K562 treated with DMSO at 1 percent for 4 hours (cell line): Measurements from ENCODE around the gene ZBTB3. TPM values are rescaled to one million over a fixed set of nuclear protein-coding genes. Genes with fewer than 3 reads are reported as not detected.

Source experiments
- total RNA-seq: library from RNA; unstranded; fragments of 300-600 nt; gene quantifications from 2 replicates; pipeline ENCODE4 v1.2.3, GENCODE V29; 2022; ENCODE audit not compliant: insufficient read depth

ZBTB3 gene
- total RNA-seq = 1.4 and 6.0 TPM in 2 replicates

DNA sequence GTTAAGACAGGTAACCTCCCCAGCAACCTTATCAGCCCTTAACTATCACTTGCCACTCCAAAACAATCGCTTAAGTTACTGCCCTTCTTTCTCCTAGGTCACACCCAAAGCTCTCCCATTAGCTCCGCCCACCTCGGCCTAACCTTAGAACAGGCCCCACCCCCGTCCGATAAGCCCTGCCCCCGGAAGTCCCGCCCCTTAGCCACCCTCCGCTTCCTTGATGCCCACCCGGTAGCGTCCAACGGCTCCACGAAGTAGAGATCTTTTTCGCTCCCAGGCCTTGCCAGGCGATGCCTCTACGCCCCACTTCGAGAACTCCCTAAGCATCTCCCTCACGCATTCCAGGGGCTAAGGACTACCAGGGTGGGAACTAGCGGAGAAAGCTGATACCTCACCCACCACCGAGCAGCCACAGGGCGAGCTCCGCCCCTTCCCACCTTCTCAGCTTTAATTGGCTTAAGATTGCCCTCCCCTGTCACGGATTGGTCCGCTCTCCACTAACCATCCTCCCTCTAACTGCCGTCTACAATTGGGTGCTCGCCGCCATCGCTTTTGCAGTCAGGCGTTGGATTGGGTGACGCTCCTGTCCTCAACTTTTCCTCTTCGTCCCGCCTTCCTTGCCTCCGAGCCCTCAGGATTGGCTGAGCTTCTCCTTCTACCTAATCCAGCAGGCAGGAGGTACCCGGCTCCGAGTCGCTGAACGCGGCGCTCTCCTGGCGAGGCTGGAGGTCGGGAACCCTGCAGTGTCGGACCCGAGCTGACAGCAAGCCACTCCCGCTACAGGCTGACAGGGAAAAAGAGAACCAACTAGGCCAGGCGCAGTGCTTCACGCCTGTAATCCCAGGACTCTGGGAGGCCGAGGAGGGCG lies at the start of gene ZBTB3:
Gene ZBTB3, minus strand, starts transcription at position 425 of the 868 bp plus-strand sequence. CDS start 496 bp downstream, outside the sequence.

DNA sequence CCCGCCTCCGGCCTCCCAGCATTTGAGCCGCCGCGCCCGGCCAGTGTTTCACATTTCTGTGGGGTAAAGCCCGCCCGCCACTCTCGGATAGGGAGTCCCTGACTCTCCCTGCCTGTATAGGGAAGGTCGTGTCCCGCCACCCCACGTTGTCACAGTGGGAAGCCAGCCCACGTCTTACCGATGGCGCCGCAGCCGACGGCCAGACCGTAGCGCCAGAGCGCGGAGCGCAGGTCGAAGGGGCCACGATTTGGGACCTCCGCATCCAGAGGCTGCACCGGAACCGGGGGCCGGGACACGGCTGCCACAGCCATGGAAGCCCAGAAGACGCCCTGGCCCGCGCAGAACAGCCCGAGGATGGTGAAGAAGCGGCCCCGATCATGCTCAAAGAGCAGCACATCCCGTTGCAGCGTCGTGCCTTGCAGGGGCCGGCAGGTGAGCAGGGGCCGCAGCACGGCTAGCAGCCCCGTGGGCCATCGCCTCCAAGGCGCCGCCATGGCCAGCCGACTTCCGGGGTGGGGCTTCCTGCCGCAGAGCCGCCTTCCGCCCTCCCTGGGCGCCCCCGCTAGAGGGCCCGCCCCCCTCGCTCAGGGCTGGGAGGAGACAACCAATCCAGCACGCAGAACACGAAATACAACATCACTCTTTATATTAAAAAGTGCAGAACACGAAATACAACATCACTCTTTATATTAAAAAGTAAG lies 37.7 kb upstream of the ZBTB3 start, which contains the start of gene TMEM223:
Gene TMEM223, minus strand, starts transcription at position 506 of the 701 bp plus-strand sequence. Its CDS starts 12 bp downstream, at position 494.

DNA sequence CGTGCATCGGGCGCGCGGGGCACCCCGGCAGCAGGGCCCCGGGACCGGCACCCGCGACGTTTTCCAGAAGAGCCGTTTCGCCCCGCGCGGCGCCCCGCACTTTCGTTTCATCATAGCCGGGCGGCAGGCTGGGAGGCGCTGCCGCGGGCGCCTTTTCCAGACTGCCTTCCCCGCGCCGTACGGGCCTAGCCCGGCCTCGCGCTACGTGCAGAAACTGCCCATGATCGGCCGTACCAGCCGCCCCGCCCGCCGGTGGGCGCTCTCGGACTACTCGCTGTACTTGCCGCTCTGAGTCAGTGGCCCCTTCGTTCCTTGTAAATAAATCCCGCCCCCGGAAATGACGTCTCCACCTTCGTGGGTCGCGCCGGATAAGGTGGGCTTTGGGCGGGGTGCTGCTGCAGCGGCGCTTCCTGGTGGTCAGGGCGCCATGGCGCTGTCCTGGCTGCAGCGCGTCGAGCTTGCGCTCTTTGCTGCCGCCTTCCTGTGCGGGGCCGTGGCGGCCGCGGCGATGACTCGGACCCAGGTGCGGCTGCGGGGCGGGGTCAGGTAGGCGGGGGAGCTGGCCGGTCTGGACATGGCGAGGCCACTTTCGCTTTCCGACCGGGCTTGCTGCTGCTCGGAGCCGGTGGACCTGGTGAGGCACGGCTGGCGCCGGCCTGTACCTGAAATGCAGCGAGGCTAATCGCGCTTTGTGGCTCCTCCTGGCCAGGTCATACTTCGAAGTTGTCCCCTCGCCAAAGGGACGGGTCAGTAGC lies 33.2 kb upstream of the ZBTB3 start, which contains the start of gene TMEM179B:
Gene TMEM179B, plus strand, starts transcription at position 398 of the 755 bp plus-strand sequence. Its CDS starts 30 bp downstream, at position 428.

DNA sequence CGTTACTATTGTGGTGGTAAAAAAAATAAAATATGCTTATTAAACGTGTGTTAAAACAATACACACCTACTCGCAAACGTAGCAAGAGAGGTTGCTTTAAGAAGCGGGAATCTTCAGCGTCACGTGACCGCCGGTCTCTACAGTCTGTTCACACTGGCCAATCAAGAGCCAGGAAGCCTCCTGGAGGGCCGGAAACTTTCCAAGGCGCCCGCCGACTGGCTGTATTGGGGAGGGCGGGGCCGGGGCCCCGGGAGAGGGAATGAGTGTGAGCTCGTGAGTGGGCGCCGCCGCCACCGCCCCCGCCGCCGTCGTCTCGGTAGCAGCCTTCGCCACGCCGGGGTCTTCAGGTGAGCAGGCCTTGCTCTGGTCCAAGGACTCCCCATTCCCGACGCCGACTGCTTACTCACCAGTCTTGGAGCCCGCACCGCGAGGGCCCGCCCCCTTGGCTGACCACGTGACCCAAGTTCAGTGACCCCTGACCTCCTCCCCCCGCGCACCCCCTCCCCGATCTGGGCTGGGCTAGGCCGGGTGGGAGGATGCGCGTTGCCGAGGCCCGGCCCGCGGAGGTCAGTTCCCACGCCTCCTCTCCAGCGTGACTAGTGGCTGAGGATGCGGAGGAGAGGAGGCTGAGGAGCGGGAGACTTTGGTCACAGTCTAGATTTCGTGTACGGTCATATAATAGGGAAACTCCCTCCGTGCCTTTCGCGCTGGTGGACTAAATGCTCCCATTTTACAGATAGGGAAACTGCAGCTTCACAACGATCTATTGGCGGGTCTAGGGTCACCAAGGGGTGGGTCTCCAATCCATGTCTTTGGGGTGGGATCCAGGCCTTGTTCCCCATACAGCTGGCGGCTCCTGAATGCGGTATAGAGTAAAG lies 17.4 kb upstream of the ZBTB3 start, which contains the start of gene TAF6L:
Gene TAF6L, plus strand, starts transcription at position 253 of the 878 bp plus-strand sequence. CDS start 4,388 bp downstream, outside the sequence.

GRCh38 chr11:62728171-62728988 lies 25.6 kb downstream of the ZBTB3 start, which contains the start of gene TTC9C:
Gene TTC9C (plus strand): TSS chr11:62728486. CDS start chr11:62728849, 363 bp downstream.

GRCh38 chr11:62727165-62727871 lies 26.6 kb downstream of the ZBTB3 start, which contains the start of gene HNRNPUL2:
Gene HNRNPUL2 (minus strand): TSS chr11:62727457. CDS start chr11:62727156, 301 bp downstream.

DNA sequence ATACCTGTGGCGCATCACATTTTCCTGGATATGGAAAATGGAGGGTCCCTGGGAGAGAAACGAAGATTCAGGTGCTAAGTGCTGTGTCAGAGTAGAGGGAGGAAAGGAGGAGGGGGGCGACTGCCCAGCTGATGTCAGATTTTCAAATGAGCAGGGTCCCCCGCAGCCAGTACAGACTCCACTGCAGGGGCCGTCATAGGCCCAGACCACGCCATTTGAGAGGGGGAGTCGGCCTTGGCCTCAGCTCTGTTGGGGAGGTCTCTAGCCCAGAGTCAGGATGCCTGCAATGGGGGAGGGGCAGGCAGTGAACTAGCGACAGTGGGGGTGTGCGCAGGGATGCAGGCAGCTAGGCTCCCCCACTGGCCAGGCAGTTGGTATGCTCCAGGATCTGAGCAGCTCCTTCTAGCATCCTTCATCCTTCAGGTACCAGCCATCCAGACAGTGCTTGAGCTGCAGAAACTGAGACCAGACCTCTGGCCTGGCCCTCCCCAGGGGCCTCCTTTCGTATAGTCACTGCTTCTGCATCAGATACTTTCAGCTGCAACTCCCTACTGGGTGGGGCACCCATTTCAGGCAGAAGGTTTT lies 46.6 kb downstream of the ZBTB3 start, which contains the start of the genes BSCL2 and GNG3:
Gene BSCL2, minus strand, starts transcription at position 148 of the 585 bp plus-strand sequence. CDS start 229 bp downstream, outside the sequence.
Gene GNG3, plus strand, starts transcription at position 400 of the 585 bp plus-strand sequence. CDS start 620 bp downstream, outside the sequence.

Other genes with a start within 250 kb of the ZBTB3 start
- gene AHNAK, start 207.4 kb downstream of the ZBTB3 start, total RNA-seq = 34.9 and 54.7 TPM in 2 replicates
- 4,119 and 4,134 TPM in 2 replicates for gene EEF1G, start 180.3 kb downstream of the ZBTB3 start, total RNA-seq
- 15.8 and 16.5 TPM in 2 replicates for gene TUT1, start 162.6 kb downstream of the ZBTB3 start, total RNA-seq
- 79.1 and 104 TPM in 2 replicates for gene MTA2, start 152.3 kb downstream of the ZBTB3 start, total RNA-seq
- gene EML3, start 141.4 kb downstream of the ZBTB3 start, total RNA-seq = 39.0 and 40.6 TPM in 2 replicates
- gene ROM1, start 140.9 kb downstream of the ZBTB3 start, total RNA-seq = 0.71 and 2.2 TPM in 2 replicates
- 80.5 and 90.3 TPM in 2 replicates for gene B3GAT3, start 132.2 kb downstream of the ZBTB3 start, total RNA-seq
- gene GANAB, start 107.5 kb downstream of the ZBTB3 start, total RNA-seq = 276 and 311 TPM in 2 replicates
- gene INTS5, start 100.9 kb downstream of the ZBTB3 start, total RNA-seq = 20.2 and 24.0 TPM in 2 replicates
- gene C11orf98, start 89.0 kb downstream of the ZBTB3 start, total RNA-seq = 105 and 114 TPM in 2 replicates
- 12.7 and 27.2 TPM in 2 replicates for gene CSKMT, start 88.8 kb downstream of the ZBTB3 start, total RNA-seq
- 12.2 and 17.2 TPM in 2 replicates for gene UQCC3, start 82.5 kb downstream of the ZBTB3 start, total RNA-seq
- 4.8 and 5.5 TPM in 2 replicates for gene LBHD1, start 81.9 kb downstream of the ZBTB3 start, total RNA-seq
- gene UBXN1, start 75.1 kb downstream of the ZBTB3 start, total RNA-seq = 282 and 316 TPM in 2 replicates
- gene LRRN4CL, start 64.6 kb downstream of the ZBTB3 start, total RNA-seq = 0.48 and 1.6 TPM in 2 replicates
- 43.9 and 45.1 TPM in 2 replicates for gene BSCL2, start 46.7 kb downstream of the ZBTB3 start, total RNA-seq
- gene GNG3, start 46.5 kb downstream of the ZBTB3 start, total RNA-seq = 2.4 TPM in 1 of 2 replicates, not detected in the other
- gene HNRNPUL2, start 26.7 kb downstream of the ZBTB3 start, total RNA-seq = 26.6 and 32.3 TPM in 2 replicates
- gene TTC9C, start 25.7 kb downstream of the ZBTB3 start, total RNA-seq = 35.6 and 36.5 TPM in 2 replicates
- gene POLR2G, start 7.4 kb upstream of the ZBTB3 start, total RNA-seq = 138 and 166 TPM in 2 replicates
- gene TAF6L, start 17.2 kb upstream of the ZBTB3 start, total RNA-seq = 23.2 and 49.9 TPM in 2 replicates
- gene TMEM179B, start 33.2 kb upstream of the ZBTB3 start, total RNA-seq = 36.4 and 44.9 TPM in 2 replicates
- 15.3 and 18.4 TPM in 2 replicates for gene TMEM223, start 37.8 kb upstream of the ZBTB3 start, total RNA-seq
- 76.4 and 111 TPM in 2 replicates for gene NXF1, start 51.3 kb upstream of the ZBTB3 start, total RNA-seq
- 63.1 and 77.8 TPM in 2 replicates for gene STX5, start 77.9 kb upstream of the ZBTB3 start, total RNA-seq
- not detected in 2 replicates for gene TEX54, start 78.7 kb upstream of the ZBTB3 start, total RNA-seq
- 48.1 and 51.9 TPM in 2 replicates for gene WDR74, start 85.4 kb upstream of the ZBTB3 start, total RNA-seq
- 397 and 441 TPM in 2 replicates for gene SLC3A2, start 126.7 kb upstream of the ZBTB3 start, total RNA-seq
- not detected in 2 replicates for gene CHRM1, start 167.2 kb upstream of the ZBTB3 start, total RNA-seq
- not detected in 2 replicates for gene SLC22A6, start 230.8 kb upstream of the ZBTB3 start, total RNA-seq